PFSK-1 (cell line): ENCODE measurements around the gene ZAP70.

Experiments used
- FOXP2 ChIP-seq: optimal IDR thresholded peaks from 2 replicates; pipeline ENCODE3; 2011; ENCODE audit warnings: borderline replicate concordance, control low read depth, inconsistent platforms; ENCODE audit not compliant: insufficient read depth; ENCODE audit errors: extremely low read length, extremely low read depth
- POLR2AphosphoS5 ChIP-seq: IDR thresholded peaks from 2 replicates; pipeline ENCODE4 v1.6.1; 2012; ENCODE audit warnings: low read depth, mild to moderate bottlenecking, control low read depth, low read length, moderate library complexity
- SIN3A ChIP-seq: IDR thresholded peaks from 2 replicates; pipeline ENCODE4 v1.6.1; 2012; ENCODE audit warnings: mild to moderate bottlenecking, low read length, moderate library complexity, borderline replicate concordance; ENCODE audit not compliant: insufficient read depth
- TAF1 ChIP-seq: IDR thresholded peaks from 2 replicates; pipeline ENCODE4 v1.6.1; 2012; ENCODE audit warnings: low read length, control low read depth, borderline replicate concordance; ENCODE audit not compliant: insufficient read depth
- TF ChIP-seq, protein P1 (sequence below), 2 experiments: IDR thresholded peaks; 2 replicates each; pipeline versions ENCODE4 v1.6.1 to v1.8.0; 2011 to 2012; ENCODE audit warnings: low read depth in 2 of 2, low read length in 2 of 2, control low read depth in 1 of 2, inconsistent platforms in 1 of 2, mild to moderate bottlenecking in 1 of 2, moderate library complexity in 1 of 2; ENCODE audit not compliant: insufficient read depth in 1 of 2

Gene ZAP70

GRCh38 chr2:97759727-97760407, 46.5 kb downstream of the ZAP70 start:
- TF ChIP-seq, protein P1, sequence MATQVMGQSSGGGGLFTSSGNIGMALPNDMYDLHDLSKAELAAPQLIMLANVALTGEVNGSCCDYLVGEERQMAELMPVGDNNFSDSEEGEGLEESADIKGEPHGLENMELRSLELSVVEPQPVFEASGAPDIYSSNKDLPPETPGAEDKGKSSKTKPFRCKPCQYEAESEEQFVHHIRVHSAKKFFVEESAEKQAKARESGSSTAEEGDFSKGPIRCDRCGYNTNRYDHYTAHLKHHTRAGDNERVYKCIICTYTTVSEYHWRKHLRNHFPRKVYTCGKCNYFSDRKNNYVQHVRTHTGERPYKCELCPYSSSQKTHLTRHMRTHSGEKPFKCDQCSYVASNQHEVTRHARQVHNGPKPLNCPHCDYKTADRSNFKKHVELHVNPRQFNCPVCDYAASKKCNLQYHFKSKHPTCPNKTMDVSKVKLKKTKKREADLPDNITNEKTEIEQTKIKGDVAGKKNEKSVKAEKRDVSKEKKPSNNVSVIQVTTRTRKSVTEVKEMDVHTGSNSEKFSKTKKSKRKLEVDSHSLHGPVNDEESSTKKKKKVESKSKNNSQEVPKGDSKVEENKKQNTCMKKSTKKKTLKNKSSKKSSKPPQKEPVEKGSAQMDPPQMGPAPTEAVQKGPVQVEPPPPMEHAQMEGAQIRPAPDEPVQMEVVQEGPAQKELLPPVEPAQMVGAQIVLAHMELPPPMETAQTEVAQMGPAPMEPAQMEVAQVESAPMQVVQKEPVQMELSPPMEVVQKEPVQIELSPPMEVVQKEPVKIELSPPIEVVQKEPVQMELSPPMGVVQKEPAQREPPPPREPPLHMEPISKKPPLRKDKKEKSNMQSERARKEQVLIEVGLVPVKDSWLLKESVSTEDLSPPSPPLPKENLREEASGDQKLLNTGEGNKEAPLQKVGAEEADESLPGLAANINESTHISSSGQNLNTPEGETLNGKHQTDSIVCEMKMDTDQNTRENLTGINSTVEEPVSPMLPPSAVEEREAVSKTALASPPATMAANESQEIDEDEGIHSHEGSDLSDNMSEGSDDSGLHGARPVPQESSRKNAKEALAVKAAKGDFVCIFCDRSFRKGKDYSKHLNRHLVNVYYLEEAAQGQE (IDR thresholded peaks at IDR 0.05; ENCODE audit: insufficient read depth in 1 of 2, low read depth in 2 of 2, low read length in 2 of 2), result no peak
- TF ChIP-seq SIN3A (no peak), POLR2AphosphoS5 (no peak), TAF1 (no peak), FOXP2 (no peak)

- TF ChIP-seq POLR2AphosphoS5 (no peak), SIN3A (no peak), TAF1 (no peak), FOXP2 (no peak)
- TF ChIP-seq, protein P1 (IDR thresholded peaks at IDR 0.05; ENCODE audit: insufficient read depth in 1 of 2, low read depth in 2 of 2, low read length in 2 of 2), result no peak
Observed at GRCh38 chr2:97760480-97761049, 47.2 kb downstream of the ZAP70 start.

DNA sequence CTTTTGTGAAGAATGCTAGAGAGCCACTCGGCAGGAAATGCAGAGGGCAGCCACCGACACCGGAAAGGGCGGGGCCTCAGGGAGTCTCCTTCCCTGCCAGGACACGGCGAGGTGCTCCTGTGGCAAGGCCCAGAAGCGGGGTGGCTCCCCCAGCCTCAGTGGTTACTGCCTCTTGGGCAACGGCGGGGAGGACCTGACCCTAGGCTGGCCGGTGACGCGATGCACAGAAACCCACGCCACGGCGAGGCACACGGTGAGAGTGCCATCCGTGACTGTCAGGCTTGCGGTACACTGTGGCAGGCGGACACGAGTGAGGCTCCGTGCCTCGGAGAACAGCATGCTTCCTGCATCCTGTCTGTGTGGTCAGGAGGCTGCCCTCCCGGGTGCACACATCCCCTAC, 47.8 kb downstream of the ZAP70 start:
- TF ChIP-seq, protein P1 (IDR thresholded peaks at IDR 0.05; ENCODE audit: insufficient read depth in 1 of 2, low read depth in 2 of 2, low read length in 2 of 2), result no peak
- TF ChIP-seq TAF1, result no peak
- no peak for TF ChIP-seq SIN3A
- no peak for TF ChIP-seq FOXP2

- TF ChIP-seq POLR2AphosphoS5, result no peak
- TF ChIP-seq SIN3A, result no peak
- TF ChIP-seq FOXP2, result no peak
- TF ChIP-seq, protein P1 (IDR thresholded peaks at IDR 0.05; ENCODE audit: insufficient read depth in 1 of 2, low read depth in 2 of 2, low read length in 2 of 2), result no peak
- no peak for TF ChIP-seq TAF1
Observed at GRCh38 chr2:97763176-97763845, 49.9 kb downstream of the ZAP70 start.
